HCT116 (cell line): ENCODE data around the gene PRKAA1.

Experiments
- CEBPB ChIP-seq: IDR thresholded peaks from 2 replicates; pipeline ENCODE4 v1.6.1; 2012; ENCODE audit warnings: low read depth
- EGR1 ChIP-seq: IDR thresholded peaks from 2 replicates; pipeline ENCODE4 v1.6.1; 2012; ENCODE audit warnings: low read depth
- EZH2 ChIP-seq: fragments of 200-600 bp; sonication (generic); IDR thresholded peaks from 2 replicates; pipeline ENCODE4 v1.6.1; 2017; ENCODE audit warnings: antibody characterized with exemption, mixed run types
- FOSL1 ChIP-seq: IDR thresholded peaks from 2 replicates; pipeline ENCODE4 v1.6.1; 2012; ENCODE audit warnings: low read depth
- POLR2A ChIP-seq: IDR thresholded peaks from 2 replicates; pipeline ENCODE4 v1.7.0; 2011; ENCODE audit warnings: borderline replicate concordance; ENCODE audit not compliant: insufficient read depth, insufficient read length; ENCODE audit errors: extremely low read depth
- POLR2AphosphoS5 ChIP-seq: IDR thresholded peaks from 2 replicates; pipeline ENCODE4 v1.6.1; 2011; ENCODE audit warnings: mild to moderate bottlenecking, low read depth, low read length, moderate library complexity
- SRF ChIP-seq: IDR thresholded peaks from 2 replicates; pipeline ENCODE4 v1.6.1; 2012; ENCODE audit warnings: low read depth
- YY1 ChIP-seq: IDR thresholded peaks from 2 replicates; pipeline ENCODE4 v1.6.1; 2011; ENCODE audit warnings: low read length, low read depth, moderate library complexity, mild to moderate bottlenecking; ENCODE audit not compliant: insufficient replicate concordance; ENCODE audit errors: extremely low read depth
- TF ChIP-seq, protein P1 (sequence below), 3 experiments: fragments of 200-600 bp in 1 of 3; sonication (generic) in 1 of 3; IDR thresholded peaks in 2 of 3; conservative IDR thresholded peaks in 1 of 3; 2 replicates each; pipeline ENCODE4 v1.5.1; 2012 to 2017; ENCODE audit warnings: low read depth in 2 of 3, low read length in 2 of 3, antibody characterized with exemption in 1 of 3, borderline replicate concordance in 1 of 3, control low read depth in 1 of 3, mild to moderate bottlenecking in 1 of 3, mixed read lengths in 1 of 3, mixed run types in 1 of 3, moderate library complexity in 1 of 3; ENCODE audit not compliant: insufficient read depth in 1 of 3
- TF ChIP-seq, protein P2 (sequence below): IDR thresholded peaks from 2 replicates; pipeline ENCODE4 v1.6.1; 2012; ENCODE audit warnings: low read depth
- TF ChIP-seq, protein P3 (sequence below): IDR thresholded peaks from 2 replicates; pipeline ENCODE4 v1.6.1; 2011; ENCODE audit warnings: mild to moderate bottlenecking, low read length, moderate library complexity; ENCODE audit not compliant: insufficient replicate concordance; ENCODE audit errors: extremely low read depth
- TF ChIP-seq, protein P4 (sequence below): IDR thresholded peaks from 2 replicates; pipeline ENCODE4 v1.6.1; 2012

GRCh38 chr5:40847525-40847924 is 49.4 kb upstream of the PRKAA1 start:
- TF ChIP-seq, protein P1, sequence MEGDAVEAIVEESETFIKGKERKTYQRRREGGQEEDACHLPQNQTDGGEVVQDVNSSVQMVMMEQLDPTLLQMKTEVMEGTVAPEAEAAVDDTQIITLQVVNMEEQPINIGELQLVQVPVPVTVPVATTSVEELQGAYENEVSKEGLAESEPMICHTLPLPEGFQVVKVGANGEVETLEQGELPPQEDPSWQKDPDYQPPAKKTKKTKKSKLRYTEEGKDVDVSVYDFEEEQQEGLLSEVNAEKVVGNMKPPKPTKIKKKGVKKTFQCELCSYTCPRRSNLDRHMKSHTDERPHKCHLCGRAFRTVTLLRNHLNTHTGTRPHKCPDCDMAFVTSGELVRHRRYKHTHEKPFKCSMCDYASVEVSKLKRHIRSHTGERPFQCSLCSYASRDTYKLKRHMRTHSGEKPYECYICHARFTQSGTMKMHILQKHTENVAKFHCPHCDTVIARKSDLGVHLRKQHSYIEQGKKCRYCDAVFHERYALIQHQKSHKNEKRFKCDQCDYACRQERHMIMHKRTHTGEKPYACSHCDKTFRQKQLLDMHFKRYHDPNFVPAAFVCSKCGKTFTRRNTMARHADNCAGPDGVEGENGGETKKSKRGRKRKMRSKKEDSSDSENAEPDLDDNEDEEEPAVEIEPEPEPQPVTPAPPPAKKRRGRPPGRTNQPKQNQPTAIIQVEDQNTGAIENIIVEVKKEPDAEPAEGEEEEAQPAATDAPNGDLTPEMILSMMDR (IDR thresholded peaks at IDR 0.05 in 2 of 3, conservative IDR thresholded peaks at IDR 0.05 in 1 of 3; ENCODE audit: borderline replicate concordance in 1 of 3, insufficient read depth in 1 of 3, low read depth in 2 of 3, low read length in 2 of 3) = no peak
- TF ChIP-seq POLR2AphosphoS5 (no peak), CEBPB (no peak), POLR2A (no peak), SRF (no peak), EGR1 (no peak), YY1 (no peak), EZH2 (no peak), FOSL1 (no peak)
- TF ChIP-seq, protein P2, sequence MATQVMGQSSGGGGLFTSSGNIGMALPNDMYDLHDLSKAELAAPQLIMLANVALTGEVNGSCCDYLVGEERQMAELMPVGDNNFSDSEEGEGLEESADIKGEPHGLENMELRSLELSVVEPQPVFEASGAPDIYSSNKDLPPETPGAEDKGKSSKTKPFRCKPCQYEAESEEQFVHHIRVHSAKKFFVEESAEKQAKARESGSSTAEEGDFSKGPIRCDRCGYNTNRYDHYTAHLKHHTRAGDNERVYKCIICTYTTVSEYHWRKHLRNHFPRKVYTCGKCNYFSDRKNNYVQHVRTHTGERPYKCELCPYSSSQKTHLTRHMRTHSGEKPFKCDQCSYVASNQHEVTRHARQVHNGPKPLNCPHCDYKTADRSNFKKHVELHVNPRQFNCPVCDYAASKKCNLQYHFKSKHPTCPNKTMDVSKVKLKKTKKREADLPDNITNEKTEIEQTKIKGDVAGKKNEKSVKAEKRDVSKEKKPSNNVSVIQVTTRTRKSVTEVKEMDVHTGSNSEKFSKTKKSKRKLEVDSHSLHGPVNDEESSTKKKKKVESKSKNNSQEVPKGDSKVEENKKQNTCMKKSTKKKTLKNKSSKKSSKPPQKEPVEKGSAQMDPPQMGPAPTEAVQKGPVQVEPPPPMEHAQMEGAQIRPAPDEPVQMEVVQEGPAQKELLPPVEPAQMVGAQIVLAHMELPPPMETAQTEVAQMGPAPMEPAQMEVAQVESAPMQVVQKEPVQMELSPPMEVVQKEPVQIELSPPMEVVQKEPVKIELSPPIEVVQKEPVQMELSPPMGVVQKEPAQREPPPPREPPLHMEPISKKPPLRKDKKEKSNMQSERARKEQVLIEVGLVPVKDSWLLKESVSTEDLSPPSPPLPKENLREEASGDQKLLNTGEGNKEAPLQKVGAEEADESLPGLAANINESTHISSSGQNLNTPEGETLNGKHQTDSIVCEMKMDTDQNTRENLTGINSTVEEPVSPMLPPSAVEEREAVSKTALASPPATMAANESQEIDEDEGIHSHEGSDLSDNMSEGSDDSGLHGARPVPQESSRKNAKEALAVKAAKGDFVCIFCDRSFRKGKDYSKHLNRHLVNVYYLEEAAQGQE = no peak
- TF ChIP-seq, protein P3, sequence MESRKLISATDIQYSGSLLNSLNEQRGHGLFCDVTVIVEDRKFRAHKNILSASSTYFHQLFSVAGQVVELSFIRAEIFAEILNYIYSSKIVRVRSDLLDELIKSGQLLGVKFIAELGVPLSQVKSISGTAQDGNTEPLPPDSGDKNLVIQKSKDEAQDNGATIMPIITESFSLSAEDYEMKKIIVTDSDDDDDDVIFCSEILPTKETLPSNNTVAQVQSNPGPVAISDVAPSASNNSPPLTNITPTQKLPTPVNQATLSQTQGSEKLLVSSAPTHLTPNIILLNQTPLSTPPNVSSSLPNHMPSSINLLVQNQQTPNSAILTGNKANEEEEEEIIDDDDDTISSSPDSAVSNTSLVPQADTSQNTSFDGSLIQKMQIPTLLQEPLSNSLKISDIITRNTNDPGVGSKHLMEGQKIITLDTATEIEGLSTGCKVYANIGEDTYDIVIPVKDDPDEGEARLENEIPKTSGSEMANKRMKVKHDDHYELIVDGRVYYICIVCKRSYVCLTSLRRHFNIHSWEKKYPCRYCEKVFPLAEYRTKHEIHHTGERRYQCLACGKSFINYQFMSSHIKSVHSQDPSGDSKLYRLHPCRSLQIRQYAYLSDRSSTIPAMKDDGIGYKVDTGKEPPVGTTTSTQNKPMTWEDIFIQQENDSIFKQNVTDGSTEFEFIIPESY = no peak
- TF ChIP-seq, protein P4, sequence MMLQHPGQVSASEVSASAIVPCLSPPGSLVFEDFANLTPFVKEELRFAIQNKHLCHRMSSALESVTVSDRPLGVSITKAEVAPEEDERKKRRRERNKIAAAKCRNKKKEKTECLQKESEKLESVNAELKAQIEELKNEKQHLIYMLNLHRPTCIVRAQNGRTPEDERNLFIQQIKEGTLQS = no peak
